CD14-positive monocyte (primary cell): Measurements from ENCODE around the gene NRG3. TPM values are rescaled to one million over a fixed set of nuclear protein-coding genes. Genes with fewer than 3 reads are reported as not detected.

Experiments
- DNase-seq, 3 donors: peaks; one replicate each; pipeline ENCODE4 v3.0.0-alpha.2; 2011 to 2022
- H2AFZ ChIP-seq: 2 replicates; pipeline ENCODE4 v1.6.0; 2012; ENCODE audit warnings: mild to moderate bottlenecking, low read depth, low read length, inconsistent platforms; ENCODE audit not compliant: insufficient read depth, poor library complexity, severe bottlenecking
- H3K27ac ChIP-seq, 2 donors: 1 replicate in 1 of 2; 2 replicates in 1 of 2; pipeline ENCODE4 v1.5.1; 2012 to 2013; ENCODE audit warnings: low read length in 2 of 2, control low read depth in 1 of 2, inconsistent platforms in 1 of 2, low read depth in 1 of 2, mild to moderate bottlenecking in 1 of 2
- H3K27me3 ChIP-seq, 2 donors: one replicate each; pipeline versions ENCODE4 v1.6.0 to v1.6.1; 2011 to 2013; ENCODE audit warnings: low read length in 2 of 2; ENCODE audit not compliant: control insufficient read depth in 2 of 2, insufficient read depth in 2 of 2
- H3K36me3 ChIP-seq, 2 donors: replicated peaks in 1 of 2; 1 replicate in 1 of 2; 2 replicates in 1 of 2; pipeline versions ENCODE4 v1.5.1 to v1.6.1; 2012 to 2013; ENCODE audit warnings: low read length in 2 of 2, control low read depth in 1 of 2, inconsistent platforms in 1 of 2, mild to moderate bottlenecking in 1 of 2; ENCODE audit not compliant: insufficient read depth in 2 of 2, control insufficient read depth in 1 of 2
- H3K4me1 ChIP-seq, 2 donors: 1 replicate in 1 of 2; 2 replicates in 1 of 2; pipeline versions ENCODE4 v1.5.1 to v1.6.1; 2012 to 2013; ENCODE audit warnings: low read length in 2 of 2, control low read depth in 1 of 2, inconsistent platforms in 1 of 2, mild to moderate bottlenecking in 1 of 2, moderate library complexity in 1 of 2; ENCODE audit not compliant: insufficient read depth in 2 of 2, control insufficient read depth in 1 of 2
- H3K4me2 ChIP-seq: replicated peaks from 2 replicates; pipeline ENCODE3; 2012; ENCODE audit warnings: low read length, moderate library complexity, mild to moderate bottlenecking; ENCODE audit not compliant: poor library complexity, severe bottlenecking; ENCODE audit errors: extremely low read depth
- H3K4me3 ChIP-seq, 3 experiments: fragments of 200-600 bp in 1 of 3; sonication (generic) in 1 of 3; replicated peaks in 1 of 3; 1 replicate in 2 of 3; 2 replicates in 1 of 3; pipeline ENCODE4 v1.5.1; 2011 to 2013; ENCODE audit warnings: low read length in 3 of 3, mild to moderate bottlenecking in 3 of 3, control low read depth in 2 of 3, low read depth in 2 of 3, inconsistent platforms in 1 of 3, moderate library complexity in 1 of 3
- H3K79me2 ChIP-seq: 2 replicates; pipeline ENCODE4 v1.6.0; 2012; ENCODE audit warnings: mild to moderate bottlenecking, control low read depth, inconsistent platforms, low read length, moderate library complexity; ENCODE audit not compliant: insufficient read depth
- H3K9ac ChIP-seq: 2 replicates; pipeline ENCODE4 v1.6.0; 2017; ENCODE audit warnings: low read length, mild to moderate bottlenecking; ENCODE audit not compliant: insufficient read depth, poor library complexity, severe bottlenecking
- H3K9me3 ChIP-seq, 2 donors: replicated peaks in 1 of 2; 1 replicate in 1 of 2; 2 replicates in 1 of 2; pipeline versions ENCODE4 v1.5.1 to v1.6.1; 2012 to 2013; ENCODE audit warnings: low read length in 2 of 2, control low read depth in 1 of 2; ENCODE audit not compliant: control insufficient read depth in 1 of 2, insufficient read depth in 1 of 2
- H4K20me1 ChIP-seq: 2 replicates; pipeline ENCODE4 v1.6.0; 2012; ENCODE audit warnings: mild to moderate bottlenecking, low read length, control low read depth, moderate library complexity; ENCODE audit not compliant: insufficient read depth
- H3K27ac Mint-ChIP-seq, 7 donors: one replicate each; pipeline ENCODE4 v1.8.0; 2020; ENCODE audit warnings: mild to moderate bottlenecking in 7 of 7, mixed read lengths in 7 of 7, moderate library complexity in 6 of 7, inconsistent platforms in 2 of 7
- H3K27me3 Mint-ChIP-seq, 3 donors: one replicate each; pipeline ENCODE4 v1.8.0; 2021 to 2022; ENCODE audit warnings: low read depth in 3 of 3, mild to moderate bottlenecking in 3 of 3, mixed read lengths in 3 of 3, moderate library complexity in 3 of 3, inconsistent platforms in 1 of 3
- H3K36me3 Mint-ChIP-seq, 2 donors: one replicate each; pipeline ENCODE4 v1.8.0; 2020; ENCODE audit warnings: mixed read lengths in 2 of 2, inconsistent platforms in 1 of 2, mild to moderate bottlenecking in 1 of 2
- H3K4me1 Mint-ChIP-seq: one replicate; pipeline ENCODE4 v1.8.0; 2020; ENCODE audit warnings: mild to moderate bottlenecking, mixed read lengths
- H3K4me3 Mint-ChIP-seq, 2 donors: one replicate each; pipeline ENCODE4 v1.8.0; 2020; ENCODE audit warnings: mild to moderate bottlenecking in 2 of 2, mixed read lengths in 2 of 2, moderate library complexity in 1 of 2
- H3K9me3 Mint-ChIP-seq, 7 donors: one replicate each; pipeline ENCODE4 v1.8.0; 2020 to 2022; ENCODE audit warnings: mixed read lengths in 7 of 7, mild to moderate bottlenecking in 6 of 7, moderate library complexity in 6 of 7, inconsistent platforms in 2 of 7
- WGBS: methylation state at CpG from one replicate; pipeline ENCODE4 v1.1.5; 2013; ENCODE audit warnings: missing lambda C conversion rate; ENCODE audit not compliant: insufficient coverage; 5-methylcytosine and 5-hydroxymethylcytosine counted together
- intact Hi-C, 2 donors: fragments of 100-400 bp; cut with micrococcal nuclease; formaldehyde crosslinking; loops; one replicate each; pipeline versions ENCODE4 v1.15.0 to v1.15.1; 2023
- polyA plus RNA-seq, 3 donors: library from polyadenylated mRNA; depleted of rRNA in 1 of 3; unstranded in 2 of 3; stranded (reverse) in 1 of 3; fragments of 300-500 nt in 2 of 3; fragments of >200 nt in 1 of 3; fragmentation: Illumina TruSeq in 2 of 3; gene quantifications; 1 replicate in 2 of 3; 2 replicates in 1 of 3; pipeline ENCODE4 v1.2.3, GENCODE V29; 2012 to 2021
- TF ChIP-seq, protein P1 (sequence below): fragments of 200-600 bp; IDR thresholded peaks from one replicate; pipeline ENCODE4 v1.8.0; 2022; ENCODE audit warnings: antibody characterized with exemption, mild to moderate bottlenecking

The NRG3 gene
- polyA plus RNA-seq, 3 donors: not detected

GRCh38 chr10:82889728-82890127 is 1014.7 kb downstream of the NRG3 start:
- DNase-seq: no peak
- H4K20me1 ChIP-seq: no peaks in the 10 kb centered on the region
- H3K4me3 ChIP-seq: no peak overlapping the region
- H3K27ac ChIP-seq: no peak overlapping the region
- Mint-ChIP-seq H3K36me3 (no peaks in the 10 kb centered on the region), H3K4me3 (no peak overlapping the region), H3K9me3 (peaks cover 0 to 5% (median 3%) of the 10 kb centered on the region in 7 donors), H3K27me3 (no peaks in the 10 kb centered on the region), H3K4me1 (no peaks in the 10 kb centered on the region), H3K27ac (no peak overlapping the region)
- H3K9me3 ChIP-seq: no peaks in the 10 kb centered on the region
- H3K9ac ChIP-seq: no peak overlapping the region
- H3K27me3 ChIP-seq: no peaks in the 10 kb centered on the region
- H2AFZ ChIP-seq: no peak overlapping the region
- WGBS: no CpG with 5 or more reads among the region's 2 CpGs
- intact Hi-C loops: no loop called here
- no peak overlapping the region for H3K4me2 ChIP-seq
- H3K79me2 ChIP-seq: no peaks in the 10 kb centered on the region
- TF ChIP-seq, protein P1, sequence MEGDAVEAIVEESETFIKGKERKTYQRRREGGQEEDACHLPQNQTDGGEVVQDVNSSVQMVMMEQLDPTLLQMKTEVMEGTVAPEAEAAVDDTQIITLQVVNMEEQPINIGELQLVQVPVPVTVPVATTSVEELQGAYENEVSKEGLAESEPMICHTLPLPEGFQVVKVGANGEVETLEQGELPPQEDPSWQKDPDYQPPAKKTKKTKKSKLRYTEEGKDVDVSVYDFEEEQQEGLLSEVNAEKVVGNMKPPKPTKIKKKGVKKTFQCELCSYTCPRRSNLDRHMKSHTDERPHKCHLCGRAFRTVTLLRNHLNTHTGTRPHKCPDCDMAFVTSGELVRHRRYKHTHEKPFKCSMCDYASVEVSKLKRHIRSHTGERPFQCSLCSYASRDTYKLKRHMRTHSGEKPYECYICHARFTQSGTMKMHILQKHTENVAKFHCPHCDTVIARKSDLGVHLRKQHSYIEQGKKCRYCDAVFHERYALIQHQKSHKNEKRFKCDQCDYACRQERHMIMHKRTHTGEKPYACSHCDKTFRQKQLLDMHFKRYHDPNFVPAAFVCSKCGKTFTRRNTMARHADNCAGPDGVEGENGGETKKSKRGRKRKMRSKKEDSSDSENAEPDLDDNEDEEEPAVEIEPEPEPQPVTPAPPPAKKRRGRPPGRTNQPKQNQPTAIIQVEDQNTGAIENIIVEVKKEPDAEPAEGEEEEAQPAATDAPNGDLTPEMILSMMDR: no peak
- H3K36me3 ChIP-seq: no peaks in the 10 kb centered on the region
- no peaks in the 10 kb centered on the region for H3K4me1 ChIP-seq

DNA sequence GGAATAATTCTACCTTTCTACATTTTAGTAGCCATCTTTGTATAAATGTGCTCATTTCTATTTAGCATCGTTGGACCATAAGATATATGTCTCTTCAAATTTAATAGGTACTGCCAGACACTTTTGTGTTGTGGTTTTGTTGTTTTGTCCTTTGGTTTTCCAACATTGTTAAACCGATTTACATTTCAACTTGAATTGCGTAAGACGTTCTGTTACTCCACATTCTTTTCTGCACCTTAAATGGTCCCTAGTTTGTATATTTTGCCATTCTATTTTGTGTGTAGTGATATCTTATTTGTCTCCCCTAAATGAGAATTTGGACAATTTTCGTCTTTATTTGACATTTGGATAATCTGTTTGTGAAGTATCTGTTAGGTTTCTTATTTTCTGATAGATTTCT is 1015.6 kb downstream of the NRG3 start:
- Mint-ChIP-seq H3K4me3 (no peak overlapping the region), H3K27ac (no peak overlapping the region), H3K27me3 (no peaks in the 10 kb centered on the region), H3K9me3 (peaks cover 0 to 5% (median 3%) of the 10 kb centered on the region in 7 donors), H3K36me3 (no peaks in the 10 kb centered on the region), H3K4me1 (no peaks in the 10 kb centered on the region)
- Histone ChIP-seq H3K4me1 (no peaks in the 10 kb centered on the region), H4K20me1 (no peaks in the 10 kb centered on the region), H3K36me3 (no peaks in the 10 kb centered on the region), H3K79me2 (no peaks in the 10 kb centered on the region), H3K27ac (no peak overlapping the region), H3K9ac (no peak overlapping the region), H3K4me3 (no peak overlapping the region), H3K9me3 (no peaks in the 10 kb centered on the region), H3K4me2 (no peak overlapping the region), H3K27me3 (no peaks in the 10 kb centered on the region), H2AFZ (no peak overlapping the region)
- intact Hi-C loops: no loop called here
- WGBS: no CpG with 5 or more reads among the region's 5 CpGs
- DNase-seq: no peak
- TF ChIP-seq, protein P1: no peak
